Hematopoietic multipotent progenitor cell treated with erythropoietin and hydrocortisone succinate and interleukin-3 and kit ligand, for 4 days (in vitro differentiated cells): ENCODE measurements around the gene GNMT.
"Not testable (repeated sequence)": the region's sequence is repeated elsewhere in the genome, so short reads cannot be mapped to it uniquely, and the experiment has no call there.

Source experiments
- DNase-seq: peaks from one replicate; pipeline ENCODE4 v3.0.0-alpha.2; 2015

GNMT gene

DNA sequence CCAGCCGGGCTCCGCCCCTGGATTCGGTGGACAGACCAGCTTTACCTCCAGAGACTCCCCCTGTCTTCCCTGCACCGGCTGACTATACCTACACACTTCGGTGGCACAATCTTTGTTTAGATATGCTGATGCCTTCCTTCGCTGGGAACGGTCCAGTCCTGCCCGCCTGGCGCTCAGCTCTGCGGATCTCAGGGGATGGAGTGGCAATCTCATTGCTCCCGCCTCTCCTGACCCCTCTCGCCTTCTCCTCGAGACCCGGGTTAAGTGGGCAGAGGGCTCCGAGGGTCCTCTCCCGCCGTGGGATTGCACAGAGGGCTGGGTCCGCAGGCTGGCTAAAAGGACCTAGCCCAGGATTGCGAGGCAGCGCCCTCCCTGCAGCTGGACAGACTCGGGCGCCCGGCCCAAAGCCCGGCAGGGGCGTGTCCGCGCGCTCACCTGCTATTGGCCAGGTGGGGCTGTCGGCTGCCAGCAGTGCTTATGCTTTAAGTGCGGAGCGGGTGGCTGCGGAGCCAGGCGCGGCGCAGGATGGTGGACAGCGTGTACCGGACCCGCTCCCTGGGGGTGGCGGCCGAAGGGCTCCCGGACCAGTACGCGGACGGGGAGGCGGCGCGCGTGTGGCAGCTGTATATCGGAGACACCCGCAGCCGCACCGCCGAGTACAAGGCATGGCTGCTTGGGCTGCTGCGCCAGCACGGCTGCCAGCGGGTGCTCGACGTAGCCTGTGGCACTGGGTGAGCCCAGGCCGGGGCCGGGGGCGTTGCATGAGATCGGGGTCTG lies at the start of gene GNMT:
Gene GNMT, plus strand, starts transcription at position 512 of the 777 bp plus-strand sequence. Its CDS starts 14 bp downstream, at position 526.
- DNase-seq = peak; percentile 48

GRCh38 chr6:42911171-42912021 lies 49.2 kb upstream of the GNMT start:
- no peak for DNase-seq

GRCh38 chr6:42914546-42914945 lies 46.0 kb upstream of the GNMT start:
- no peak for DNase-seq

DNA sequence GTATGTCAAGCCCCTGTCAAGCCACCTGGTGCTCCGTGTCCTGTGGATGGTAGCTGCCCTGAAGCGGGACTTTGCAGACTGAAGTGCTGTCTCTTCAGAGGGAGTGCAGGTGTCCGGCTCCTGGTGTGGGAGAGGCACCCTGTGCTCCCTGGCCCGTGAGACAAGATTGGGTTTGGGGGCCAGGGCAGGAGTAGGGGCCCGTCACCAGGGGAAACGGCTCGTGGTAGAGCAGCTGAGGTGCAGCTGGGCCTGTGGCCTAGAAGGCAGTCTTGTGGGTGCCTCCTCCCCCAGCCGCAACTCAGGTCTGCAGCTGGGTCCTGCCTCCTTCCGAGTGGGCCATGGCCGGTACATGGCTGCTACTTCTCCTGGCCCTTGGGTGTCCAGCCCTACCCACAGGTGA lies 44.8 kb upstream of the GNMT start, which contains the start of gene PTCRA:
Gene PTCRA, plus strand, starts transcription at position 322 of the 400 bp plus-strand sequence. Its CDS starts 17 bp downstream, at position 339.
- DNase-seq = no peak

- DNase-seq = no peak
These were observed 44.3 kb upstream of the GNMT start for GRCh38 chr6:42916288-42916687.

- no peak for DNase-seq
These were observed 38.8 kb upstream of the GNMT start for GRCh38 chr6:42921801-42922200.

GRCh38 chr6:42923666-42924065 lies 36.9 kb upstream of the GNMT start:
- no peak for DNase-seq

GRCh38 chr6:42925248-42925857 lies 35.2 kb upstream of the GNMT start:
- no peak for DNase-seq

DNA sequence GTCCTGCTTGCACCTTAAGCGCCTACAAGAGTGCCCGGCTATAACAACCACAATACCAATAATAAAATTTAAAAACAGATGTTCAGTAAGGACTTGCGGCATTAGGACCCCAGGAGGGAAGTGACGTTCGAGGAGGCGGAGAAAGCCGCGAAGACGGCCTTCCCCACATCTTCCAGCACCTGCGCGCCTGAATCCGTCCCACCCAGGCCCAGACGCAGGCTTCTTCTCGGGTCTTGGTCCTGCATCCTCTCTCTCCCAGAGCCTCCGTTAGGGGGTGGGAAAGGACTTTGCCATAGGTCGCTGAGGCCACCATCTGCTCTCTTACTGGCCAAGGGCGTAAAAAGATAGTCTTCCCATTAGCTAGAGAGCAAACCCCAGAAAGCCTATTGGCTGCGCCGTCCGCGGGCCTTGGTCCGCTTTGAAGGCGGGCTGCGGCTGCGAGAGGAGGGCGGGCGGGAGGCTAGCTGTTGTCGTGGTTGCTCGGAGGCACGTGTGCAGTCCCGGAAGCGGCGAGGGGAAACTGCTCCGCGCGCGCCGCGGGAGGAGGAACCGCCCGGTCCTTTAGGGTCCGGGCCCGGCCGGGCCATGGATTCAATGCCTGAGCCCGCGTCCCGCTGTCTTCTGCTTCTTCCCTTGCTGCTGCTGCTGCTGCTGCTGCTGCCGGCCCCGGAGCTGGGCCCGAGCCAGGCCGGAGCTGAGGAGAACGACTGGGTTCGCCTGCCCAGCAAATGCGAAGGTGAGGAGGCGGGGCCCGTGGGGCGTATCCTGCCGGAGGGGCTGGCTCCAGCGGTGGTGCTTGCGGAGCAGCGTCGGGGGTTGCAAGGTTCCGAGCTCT lies 31.4 kb upstream of the GNMT start, which contains the start of gene CNPY3:
Gene CNPY3, plus strand, starts transcription at position 495 of the 835 bp plus-strand sequence. Its CDS starts 91 bp downstream, at position 586.
- peak; percentile 100 for DNase-seq

DNA sequence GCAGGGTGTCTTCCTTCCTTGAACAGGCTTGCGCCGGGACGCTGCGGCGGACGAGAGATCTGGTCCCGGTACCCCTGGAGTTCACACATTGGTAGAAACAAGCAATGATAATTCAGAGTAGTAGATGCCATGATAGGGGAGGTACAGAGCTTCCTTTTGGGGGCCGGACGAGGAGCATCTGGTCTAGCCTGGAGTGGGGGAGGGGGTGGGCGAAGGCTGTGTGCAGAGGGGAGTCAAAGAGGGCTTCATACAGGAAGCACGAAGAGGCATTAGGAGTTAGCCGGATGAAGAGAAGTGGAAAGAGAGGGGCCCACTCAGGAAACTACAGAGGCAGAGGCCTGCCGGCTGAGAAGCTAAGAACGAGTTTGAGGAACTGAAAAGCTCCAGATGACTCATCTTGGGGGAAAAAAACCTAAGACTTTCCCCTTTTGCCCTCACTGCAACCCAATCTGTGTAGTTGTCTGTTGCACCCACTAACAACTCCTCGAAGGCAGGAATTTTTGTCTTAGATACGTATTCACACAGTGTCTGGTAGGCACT lies 30.7 kb upstream of the GNMT start:
- DNase-seq = peak; percentile 90

GRCh38 chr6:42932412-42932811 lies 28.1 kb upstream of the GNMT start:
- no peak for DNase-seq

DNA sequence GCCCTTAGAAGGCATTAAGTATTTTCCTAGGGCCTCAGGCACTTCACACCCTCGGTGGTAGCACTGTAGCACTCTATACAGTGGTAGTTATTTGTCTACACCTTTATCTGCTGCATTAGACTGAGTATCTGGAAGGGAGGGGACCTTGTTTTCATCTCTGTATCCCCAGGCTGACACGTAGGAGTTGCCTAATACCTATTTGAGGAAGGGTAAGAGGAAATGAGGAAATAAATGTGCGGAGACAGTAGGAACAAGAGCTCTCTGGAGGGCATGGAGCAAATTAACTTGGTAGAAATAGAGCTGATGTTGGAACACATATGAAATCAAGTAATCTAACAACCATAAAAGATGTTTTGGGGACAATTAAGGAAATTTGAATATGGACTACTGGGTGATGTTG lies 27.3 kb upstream of the GNMT start:
- DNase-seq = peak; percentile 58

DNA sequence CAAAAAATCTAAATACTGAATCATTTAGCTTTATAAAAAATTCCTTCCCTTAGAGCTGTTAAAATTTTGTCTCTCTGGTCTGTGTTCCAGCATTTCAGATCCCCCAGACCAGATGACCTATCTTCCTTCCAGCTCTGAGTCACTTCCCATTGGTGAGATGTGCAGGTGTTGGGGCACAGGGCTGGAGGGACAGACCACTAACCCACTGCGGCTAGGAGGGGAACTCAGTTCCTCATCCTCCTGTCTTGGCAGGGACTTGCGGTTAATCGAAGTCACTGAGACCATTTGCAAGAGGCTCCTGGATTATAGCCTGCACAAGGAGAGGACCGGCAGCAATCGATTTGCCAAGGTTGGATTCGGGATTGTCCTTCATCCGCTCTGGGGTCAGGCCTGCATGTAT lies 25.2 kb upstream of the GNMT start:
- peak; percentile 53 for DNase-seq

- no peak for DNase-seq
These were observed 24.2 kb upstream of the GNMT start for GRCh38 chr6:42936398-42936797.

DNA sequence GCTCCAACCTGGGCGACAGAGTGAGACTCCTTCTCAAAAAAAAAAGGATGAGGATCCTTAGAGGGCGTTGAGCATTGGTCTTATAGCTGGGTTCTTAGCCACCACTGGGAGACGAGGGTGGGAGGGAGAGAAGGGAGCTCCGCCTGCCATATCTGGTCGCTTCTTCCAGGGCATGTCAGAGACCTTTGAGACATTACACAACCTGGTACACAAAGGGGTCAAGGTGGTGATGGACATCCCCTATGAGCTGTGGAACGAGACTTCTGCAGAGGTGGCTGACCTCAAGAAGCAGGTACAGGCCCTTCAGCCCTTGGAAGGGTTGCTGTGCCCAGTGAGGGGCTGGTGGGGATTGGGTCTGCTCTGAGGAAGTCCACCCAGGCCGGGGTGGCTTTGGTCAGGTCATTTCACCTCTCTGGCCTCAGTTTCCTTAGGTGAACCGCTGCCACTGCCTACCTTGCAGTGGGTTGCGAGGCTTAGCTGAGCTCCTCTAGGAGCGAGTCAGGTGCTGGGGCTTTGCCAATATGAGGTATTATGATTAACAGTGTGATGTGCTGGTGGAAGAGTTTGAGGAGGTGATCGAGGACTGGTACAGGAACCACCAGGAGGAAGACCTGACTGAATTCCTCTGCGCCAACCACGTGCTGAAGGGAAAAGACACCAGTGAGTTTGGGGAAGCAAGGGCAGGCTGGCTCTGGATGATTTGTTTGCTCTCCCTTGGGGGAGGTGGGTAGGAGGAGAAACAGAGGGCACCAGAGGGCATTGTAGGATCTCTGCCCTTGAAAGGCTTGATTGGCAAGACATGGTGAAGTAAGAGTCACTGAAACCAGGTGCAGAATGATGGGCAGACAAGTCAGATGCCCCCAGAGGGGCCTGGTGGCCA lies 22.8 kb upstream of the GNMT start:
- no peak for DNase-seq

DNA sequence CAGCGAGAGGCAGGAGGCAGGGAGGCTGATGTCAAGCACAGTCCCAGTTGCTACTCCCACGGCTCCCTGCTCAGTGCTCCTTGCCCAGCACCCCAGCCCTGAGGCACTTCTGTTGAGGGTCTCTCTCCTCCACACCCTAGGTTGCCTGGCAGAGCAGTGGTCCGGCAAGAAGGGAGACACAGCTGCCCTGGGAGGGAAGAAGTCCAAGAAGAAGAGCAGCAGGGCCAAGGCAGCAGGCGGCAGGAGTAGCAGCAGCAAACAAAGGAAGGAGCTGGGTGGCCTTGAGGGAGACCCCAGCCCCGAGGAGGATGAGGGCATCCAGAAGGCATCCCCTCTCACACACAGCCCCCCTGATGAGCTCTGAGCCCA lies 22.1 kb upstream of the GNMT start:
- DNase-seq = no peak

GRCh38 chr6:42938987-42939809 lies 21.4 kb upstream of the GNMT start:
- DNase-seq = no peak

GRCh38 chr6:42939810-42940167 lies 20.8 kb upstream of the GNMT start:
- DNase-seq = no peak

DNA sequence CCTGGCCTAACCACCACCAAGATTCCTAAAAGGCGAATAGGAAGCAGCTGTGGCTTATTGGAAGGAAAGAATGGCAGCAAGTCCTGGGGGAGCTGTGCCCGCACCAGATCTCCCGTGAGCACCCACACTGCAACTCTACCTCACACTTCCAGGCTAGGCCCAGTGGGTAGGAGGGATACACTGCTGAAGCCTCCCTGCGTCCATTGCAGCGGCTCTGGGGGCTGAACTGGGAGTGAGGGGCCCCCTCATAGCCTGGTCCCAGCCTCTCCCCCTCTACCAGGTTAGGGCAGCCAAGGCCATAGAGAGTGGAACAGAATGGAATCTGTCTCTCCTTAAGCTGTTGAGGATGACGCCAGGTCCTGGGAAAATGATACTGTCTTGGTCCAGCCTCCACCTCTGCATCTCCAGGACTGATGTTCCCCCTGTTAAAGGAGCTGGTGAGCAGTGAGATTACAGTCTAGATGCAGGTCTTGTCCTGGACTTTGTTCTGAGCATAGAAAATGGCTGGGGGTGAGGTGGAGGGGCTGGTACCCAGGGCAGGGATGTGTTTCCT lies 20.0 kb upstream of the GNMT start:
- no peak for DNase-seq

- DNase-seq = not testable (repeated sequence)
These were observed 19.2 kb upstream of the GNMT start for GRCh38 chr6:42941356-42941755.
